ENCODE results near the gene CRNKL1. TPM values are rescaled to one million over a fixed set of nuclear protein-coding genes. Genes with fewer than 3 reads are reported as not detected.
"Not testable (repeated sequence)": the region's sequence is repeated elsewhere in the genome, so short reads cannot be mapped to it uniquely, and the experiment has no call there.

CRNKL1 gene
- total RNA-seq, 6 experiments from 2014 or later, result 17.5 to 24.0 (median 19.3) TPM

DNA sequence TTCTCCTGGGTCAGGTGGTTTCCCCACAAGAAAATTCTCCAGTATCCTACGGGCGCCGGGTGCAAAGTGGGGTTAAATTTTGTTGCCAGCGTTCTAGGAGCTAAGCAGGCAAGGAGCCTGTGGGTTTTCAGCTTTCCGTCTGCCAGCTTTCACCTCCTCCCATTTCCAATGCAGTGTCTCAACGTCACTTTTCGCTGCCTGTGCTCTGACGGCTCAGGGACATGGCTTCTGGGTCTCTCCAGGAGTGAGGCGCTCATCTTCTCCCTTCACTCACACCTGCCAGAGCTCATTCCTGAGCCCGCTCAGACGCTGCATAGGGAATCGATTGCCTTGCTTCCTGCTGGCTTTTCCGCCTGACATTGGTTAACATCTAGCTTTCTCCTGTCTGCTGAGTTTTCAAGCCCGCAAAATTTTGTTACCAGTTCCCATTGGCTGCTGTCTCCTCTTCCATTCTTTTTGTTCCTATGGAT lies 42.4 kb downstream of the CRNKL1 start:
- TF ChIP-seq, protein P1, sequence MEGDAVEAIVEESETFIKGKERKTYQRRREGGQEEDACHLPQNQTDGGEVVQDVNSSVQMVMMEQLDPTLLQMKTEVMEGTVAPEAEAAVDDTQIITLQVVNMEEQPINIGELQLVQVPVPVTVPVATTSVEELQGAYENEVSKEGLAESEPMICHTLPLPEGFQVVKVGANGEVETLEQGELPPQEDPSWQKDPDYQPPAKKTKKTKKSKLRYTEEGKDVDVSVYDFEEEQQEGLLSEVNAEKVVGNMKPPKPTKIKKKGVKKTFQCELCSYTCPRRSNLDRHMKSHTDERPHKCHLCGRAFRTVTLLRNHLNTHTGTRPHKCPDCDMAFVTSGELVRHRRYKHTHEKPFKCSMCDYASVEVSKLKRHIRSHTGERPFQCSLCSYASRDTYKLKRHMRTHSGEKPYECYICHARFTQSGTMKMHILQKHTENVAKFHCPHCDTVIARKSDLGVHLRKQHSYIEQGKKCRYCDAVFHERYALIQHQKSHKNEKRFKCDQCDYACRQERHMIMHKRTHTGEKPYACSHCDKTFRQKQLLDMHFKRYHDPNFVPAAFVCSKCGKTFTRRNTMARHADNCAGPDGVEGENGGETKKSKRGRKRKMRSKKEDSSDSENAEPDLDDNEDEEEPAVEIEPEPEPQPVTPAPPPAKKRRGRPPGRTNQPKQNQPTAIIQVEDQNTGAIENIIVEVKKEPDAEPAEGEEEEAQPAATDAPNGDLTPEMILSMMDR (IDR thresholded peaks at IDR 0.05), result no peak
- DNase-seq, result no peak
- H3K36me3 Mint-ChIP-seq (ENCODE audit: low read depth), result no peaks in the 10 kb centered on the region
- H3K9me3 Mint-ChIP-seq, result no peaks in the 10 kb centered on the region
- peaks cover 2% of the 10 kb centered on the region for H3K27me3 Mint-ChIP-seq (ENCODE audit: insufficient read depth)
- H3K27ac Mint-ChIP-seq, result no peak overlapping the region
- H3K4me1 Mint-ChIP-seq (ENCODE audit: low read depth), result peaks cover 20% of the 10 kb centered on the region
- no peak overlapping the region; the same call in 1 of the 2 replicates for H3K4me3 Mint-ChIP-seq

DNA sequence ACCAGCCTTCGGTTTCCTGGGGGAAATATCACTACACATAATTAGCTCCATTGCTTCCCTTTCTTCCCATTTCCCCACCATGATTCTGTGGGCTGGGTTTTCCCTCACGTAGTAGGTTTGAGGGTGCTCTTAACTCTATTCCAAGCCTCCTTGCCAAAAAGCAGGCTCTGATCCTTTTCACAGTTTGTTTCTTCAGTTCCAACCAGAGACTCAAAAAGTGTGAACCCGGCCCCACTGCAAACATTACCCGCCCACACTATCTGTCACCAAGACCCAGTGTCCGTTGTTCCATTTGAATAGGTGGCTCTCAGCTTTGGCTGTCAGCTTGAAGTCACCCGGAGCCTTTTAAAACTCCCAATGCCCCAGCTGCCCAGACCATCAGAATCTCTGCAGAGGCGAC lies 46.9 kb downstream of the CRNKL1 start:
- Mint-ChIP-seq H3K36me3 (ENCODE audit: low read depth) (peaks cover 33% of the 10 kb centered on the region), H3K4me1 (ENCODE audit: low read depth) (peaks cover 32% of the 10 kb centered on the region), H3K9me3 (no peaks in the 10 kb centered on the region), H3K27ac (no peak overlapping the region; the same call in 1 of the 2 replicates), H3K27me3 (ENCODE audit: insufficient read depth) (peaks cover 1% of the 10 kb centered on the region), H3K4me3 (no peak overlapping the region)
- TF ChIP-seq, protein P1 (IDR thresholded peaks at IDR 0.05), result no peak
- DNase-seq, result no peak

DNA sequence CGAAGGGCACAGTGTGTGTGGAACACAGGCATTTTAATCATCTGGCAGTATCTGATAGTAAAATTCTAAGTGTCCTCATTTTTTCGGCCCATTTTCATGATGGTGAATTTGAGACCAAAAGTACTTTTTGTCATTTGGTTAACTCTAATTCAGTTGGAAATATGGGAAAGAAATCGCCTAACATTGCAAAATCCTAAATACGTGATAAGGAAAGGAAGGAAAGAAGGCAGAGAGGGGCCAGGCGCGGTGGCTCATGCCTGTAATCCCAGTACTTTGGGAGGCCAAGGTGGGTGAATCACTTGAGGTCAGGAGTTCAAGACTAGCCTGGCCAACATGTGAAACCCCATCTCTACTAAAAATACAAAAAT lies 48.3 kb downstream of the CRNKL1 start:
- H3K9me3 Mint-ChIP-seq; H3K4me3 Mint-ChIP-seq; H3K27ac Mint-ChIP-seq; DNase-seq; H3K27me3 Mint-ChIP-seq (ENCODE audit: insufficient read depth): not testable (repeated sequence)
- Mint-ChIP-seq H3K4me1 (ENCODE audit: low read depth) (peaks cover 25% of the 10 kb centered on the region), H3K36me3 (ENCODE audit: low read depth) (peaks cover 45% of the 10 kb centered on the region)

DNA sequence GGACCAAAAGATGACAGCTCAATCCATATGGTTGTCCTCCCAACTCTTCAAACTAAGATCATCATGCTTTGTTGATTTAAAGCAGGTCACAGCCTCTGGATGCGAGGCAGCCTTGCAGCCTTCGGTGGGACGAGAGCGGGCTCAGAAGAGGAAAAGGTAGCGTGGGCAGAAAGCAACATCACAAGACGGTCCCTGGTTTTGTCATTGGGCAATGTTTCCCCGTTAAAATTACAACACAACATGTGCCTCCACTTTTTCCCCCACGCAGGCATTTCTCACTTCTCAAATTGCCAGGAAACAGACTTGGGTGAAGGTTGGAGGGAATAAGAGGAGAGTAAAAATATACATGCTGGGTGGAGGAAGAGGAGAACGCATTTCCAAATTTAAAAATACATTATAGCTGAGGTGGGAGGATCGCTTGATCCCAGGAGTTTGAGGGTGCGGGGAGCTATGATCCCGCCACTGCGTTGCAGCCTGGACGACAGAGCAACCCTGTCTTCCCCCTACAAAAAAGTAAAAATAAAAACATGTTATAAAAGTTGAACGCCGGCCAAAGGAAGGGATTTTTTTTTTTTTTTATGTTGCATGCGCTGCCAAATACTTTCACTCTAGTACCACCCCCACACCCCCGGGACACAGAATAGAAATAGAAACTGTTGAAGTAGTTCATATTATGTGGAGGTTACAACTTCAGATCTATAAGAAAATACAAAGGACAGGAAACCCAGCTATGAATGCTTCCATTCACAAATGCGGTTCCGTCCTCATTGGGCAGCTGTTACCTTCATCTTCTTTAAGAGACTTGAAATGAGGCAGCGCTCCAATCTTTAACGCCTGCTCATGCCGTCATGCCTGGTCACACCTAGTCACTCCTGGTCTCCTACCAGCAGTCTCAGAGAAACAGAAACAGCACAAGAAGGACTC lies 49.0 kb downstream of the CRNKL1 start:
- peaks cover 25% of the 10 kb centered on the region for H3K4me1 Mint-ChIP-seq (ENCODE audit: low read depth)
- no peak overlapping the region for H3K27ac Mint-ChIP-seq
- no peak overlapping the region for H3K4me3 Mint-ChIP-seq
- peaks cover 49% of the 10 kb centered on the region for H3K36me3 Mint-ChIP-seq (ENCODE audit: low read depth)
- H3K27me3 Mint-ChIP-seq (ENCODE audit: insufficient read depth), result 0 out of 2 replicates have a peak, but pooled peaks cover 1% of the 10 kb centered on the region
- no peaks in the 10 kb centered on the region for H3K9me3 Mint-ChIP-seq
- DNase-seq, result no peak
- TF ChIP-seq, protein P1 (IDR thresholded peaks at IDR 0.05), result no peak

DNA sequence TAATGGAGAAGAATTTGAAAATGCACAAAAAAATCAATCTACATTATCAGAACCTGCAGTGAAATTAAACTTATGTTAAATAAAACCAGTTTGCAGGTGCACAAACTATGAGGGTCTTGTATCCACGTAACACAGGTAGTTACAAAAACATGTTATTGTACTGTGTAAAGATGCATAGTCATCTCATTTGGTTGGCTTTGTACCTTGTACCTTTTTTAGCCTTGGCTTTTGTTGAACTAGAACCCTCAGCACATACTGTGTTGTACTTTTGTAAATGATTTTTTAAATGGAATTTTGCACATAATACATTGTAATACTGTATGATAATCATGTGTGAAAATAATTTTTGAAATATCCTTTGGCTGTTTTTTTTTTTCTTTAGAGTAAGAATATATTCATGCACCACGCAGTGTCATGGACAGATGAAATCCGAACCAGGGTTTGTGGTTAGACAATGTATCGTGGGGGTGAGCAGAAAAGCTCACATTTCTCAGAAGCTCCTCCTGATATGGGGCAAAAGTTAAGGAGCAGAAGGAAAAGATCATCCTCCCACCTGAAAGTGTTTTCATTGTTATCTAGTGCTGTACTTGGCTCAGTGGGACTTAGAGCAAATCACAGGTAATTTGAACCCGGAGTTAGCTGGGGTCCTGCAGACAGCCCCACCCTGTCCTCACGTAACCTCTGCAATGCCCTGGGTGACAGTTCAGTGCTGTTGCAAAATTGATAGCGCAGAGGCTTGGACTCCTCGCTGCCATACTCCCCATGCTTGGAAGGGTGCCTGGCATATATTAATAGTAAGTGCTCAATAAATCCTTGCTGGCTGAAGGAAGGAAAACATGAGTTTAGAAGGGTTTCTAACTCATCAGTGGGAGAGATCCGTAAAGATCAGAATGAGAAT lies 49.9 kb downstream of the CRNKL1 start:
- TF ChIP-seq, protein P1 (IDR thresholded peaks at IDR 0.05), result no peak
- DNase-seq, result no peak
- H3K4me1 Mint-ChIP-seq (ENCODE audit: low read depth), result peaks cover 25% of the 10 kb centered on the region
- H3K9me3 Mint-ChIP-seq, result no peaks in the 10 kb centered on the region
- H3K27ac Mint-ChIP-seq, result no peak overlapping the region
- H3K27me3 Mint-ChIP-seq (ENCODE audit: insufficient read depth), result 0 out of 2 replicates have a peak, but pooled peaks cover 1% of the 10 kb centered on the region
- peaks cover 49% of the 10 kb centered on the region for H3K36me3 Mint-ChIP-seq (ENCODE audit: low read depth)
- no peak overlapping the region for H3K4me3 Mint-ChIP-seq
